Renal pelvis (tissue), 12 donors: ENCODE measurements around the gene CDC42SE2. TPM values are rescaled to one million over a fixed set of nuclear protein-coding genes. Genes with fewer than 3 reads are reported as not detected.

Experiments used
- DNase-seq: peaks from one replicate; pipeline ENCODE4 v3.0.0-alpha.2; 2013
- long read RNA-seq, 16 experiments: transcript quantifications; one replicate each; lab custom pipeline, GENCODE V29; 2026
- polyA plus RNA-seq, 3 donors: library from polyadenylated mRNA; unstranded; fragments of 120-200 nt; gene quantifications; one replicate each; pipeline ENCODE4 v1.2.1, GENCODE V29; 2013; ENCODE audit not compliant: insufficient read length in 3 of 3

Gene CDC42SE2
- polyA plus RNA-seq: 10 to 100 TPM; 44.2 to 54.0 (median 44.7) TPM
- long read RNA-seq, donor 1, partial matches to known transcripts: 8 of 18 reads
- long read RNA-seq, donor 1, other reads (novel, unspliced or antisense): 9 of 18 reads
- long read RNA-seq, donor 2, partial matches to known transcripts: 10 of 32 reads
- long read RNA-seq, donor 2, other reads (novel, unspliced or antisense): 19 of 32 reads
- long read RNA-seq, donor 3, partial matches to known transcripts: 6 of 7 reads
- long read RNA-seq, donor 3, other reads (novel, unspliced or antisense): 0 of 7 reads
- long read RNA-seq, donor 4, full-length matches to known transcripts: 2 of 17 reads
- long read RNA-seq, donor 4, partial matches to known transcripts: 6 of 17 reads
- long read RNA-seq, donor 4, other reads (novel, unspliced or antisense): 9 of 17 reads
- long read RNA-seq, donor 5, partial matches to known transcripts: 0 of 2 reads
- long read RNA-seq, donor 5, other reads (novel, unspliced or antisense): 0 of 2 reads
- long read RNA-seq, donor 6, partial matches to known transcripts: 9 of 19 reads
- long read RNA-seq, donor 6, other reads (novel, unspliced or antisense): 9 of 19 reads
- long read RNA-seq, donor 7, partial matches to known transcripts: 6 of 21 reads
- long read RNA-seq, donor 7, other reads (novel, unspliced or antisense): 13 of 21 reads
- long read RNA-seq, donor 8, partial matches to known transcripts: 0 of 1 reads
- long read RNA-seq, donor 8, other reads (novel, unspliced or antisense): 0 of 1 reads
- long read RNA-seq, donor 9, partial matches to known transcripts: 14 of 30 reads
- long read RNA-seq, donor 9, other reads (novel, unspliced or antisense): 12 of 30 reads
- long read RNA-seq, donor 10, full-length matches to known transcripts: 4 of 28 reads
- long read RNA-seq, donor 10, partial matches to known transcripts: 15 of 28 reads
- long read RNA-seq, donor 10, other reads (novel, unspliced or antisense): 9 of 28 reads
- long read RNA-seq, donor 11, partial matches to known transcripts: 0 of 13 reads
- long read RNA-seq, donor 11, other reads (novel, unspliced or antisense): 9 of 13 reads
- long read RNA-seq, donor 12, full-length matches to known transcripts: 5 of 23 reads
- long read RNA-seq, donor 12, partial matches to known transcripts: 0 of 23 reads
- long read RNA-seq, donor 12, other reads (novel, unspliced or antisense): 18 of 23 reads
- long read RNA-seq, donor 13, partial matches to known transcripts: 6 of 15 reads
- long read RNA-seq, donor 13, other reads (novel, unspliced or antisense): 8 of 15 reads
- long read RNA-seq, donor 14, full-length matches to known transcripts: 4 of 25 reads
- long read RNA-seq, donor 14, partial matches to known transcripts: 6 of 25 reads
- long read RNA-seq, donor 14, other reads (novel, unspliced or antisense): 15 of 25 reads
- long read RNA-seq, donor 15, transcript CDC42SE2-201 (6 exons, 3,591 nt): major isoform, 7 of 28 reads
- long read RNA-seq, donor 15, partial matches to known transcripts: 0 of 28 reads
- long read RNA-seq, donor 15, other reads (novel, unspliced or antisense): 21 of 28 reads
- long read RNA-seq, donor 16, partial matches to known transcripts: 7 of 16 reads
- long read RNA-seq, donor 16, other reads (novel, unspliced or antisense): 8 of 16 reads

DNA sequence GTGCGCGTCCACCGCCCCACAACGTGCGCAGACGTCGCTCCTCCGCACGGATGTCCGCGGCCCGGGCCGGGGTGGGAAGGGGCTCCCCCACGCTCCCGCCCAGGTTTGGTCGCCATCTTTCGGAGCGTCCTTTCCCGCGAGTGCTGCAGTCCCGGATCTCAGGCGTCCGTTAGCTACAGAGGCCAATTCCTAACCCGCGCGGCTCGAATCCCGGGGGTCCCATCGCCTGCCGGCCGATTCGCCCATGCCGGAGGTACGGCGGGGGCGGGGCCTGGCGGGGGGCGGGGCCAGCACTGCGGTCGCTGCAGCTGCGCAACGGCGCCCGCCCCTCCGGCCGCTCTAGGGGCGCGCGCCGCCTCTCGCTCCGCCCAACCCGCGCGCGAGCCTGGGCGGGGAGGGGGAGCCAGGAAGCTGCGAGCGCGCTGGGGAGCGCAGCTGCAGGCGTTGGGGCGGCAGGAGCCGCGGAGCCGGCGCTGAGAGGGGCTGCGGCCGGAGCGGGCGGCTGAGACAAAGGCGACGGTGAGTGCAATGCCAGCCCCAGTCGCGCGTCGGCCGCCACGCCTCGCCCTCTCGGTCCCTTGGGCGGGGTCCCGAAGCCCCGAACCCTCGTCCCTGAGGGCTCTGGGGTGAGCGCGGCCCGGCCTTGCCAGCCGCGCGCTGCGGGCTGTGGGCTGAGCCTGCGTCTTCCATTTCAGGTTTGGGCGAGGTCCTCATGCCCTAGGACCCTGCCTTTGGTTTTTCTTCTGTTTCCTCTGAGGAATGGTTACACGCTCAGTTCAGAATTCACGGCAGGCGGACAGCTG is at the start of gene CDC42SE2:
Gene CDC42SE2 (plus strand): TSS at position 406 of the 803 bp plus-strand sequence. CDS start 95,441 bp downstream, outside the sequence.
- DNase-seq: peak; percentile 91

DNA sequence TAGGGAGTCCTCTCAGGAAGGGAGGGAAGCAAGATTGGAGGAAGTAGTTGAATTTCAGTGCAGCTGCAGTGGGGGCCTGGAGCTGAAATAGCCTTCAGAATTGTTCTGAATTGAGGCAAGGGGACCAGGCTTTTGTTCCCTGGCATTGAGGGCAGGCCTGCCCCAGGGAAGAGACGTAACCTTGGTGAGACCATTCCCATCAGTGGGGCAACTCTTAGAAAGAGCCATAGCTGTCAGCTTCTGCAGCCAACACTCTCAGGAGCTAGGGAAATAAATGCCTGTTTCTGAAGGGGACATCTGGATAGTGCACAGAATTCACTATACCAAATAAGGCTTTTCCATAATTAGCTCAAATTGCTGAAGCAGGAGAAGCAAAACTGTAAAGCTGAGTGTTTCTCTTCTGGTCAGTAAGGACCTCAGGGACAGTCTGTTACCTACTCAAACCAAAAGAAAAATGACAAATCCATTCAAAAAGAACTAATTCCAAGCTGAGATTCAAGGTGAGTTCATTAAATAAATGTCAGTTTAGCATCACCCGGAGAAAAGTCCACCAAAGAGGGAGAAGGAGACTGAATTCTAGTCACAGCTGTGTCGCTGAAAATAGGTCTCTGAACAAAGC is 49.1 kb upstream of the CDC42SE2 start:
- no peak for DNase-seq

GRCh38 chr5:131217791-131218190 is 46.1 kb upstream of the CDC42SE2 start:
- DNase-seq: no peak

GRCh38 chr5:131218392-131218791 is 45.5 kb upstream of the CDC42SE2 start:
- DNase-seq: no peak

DNA sequence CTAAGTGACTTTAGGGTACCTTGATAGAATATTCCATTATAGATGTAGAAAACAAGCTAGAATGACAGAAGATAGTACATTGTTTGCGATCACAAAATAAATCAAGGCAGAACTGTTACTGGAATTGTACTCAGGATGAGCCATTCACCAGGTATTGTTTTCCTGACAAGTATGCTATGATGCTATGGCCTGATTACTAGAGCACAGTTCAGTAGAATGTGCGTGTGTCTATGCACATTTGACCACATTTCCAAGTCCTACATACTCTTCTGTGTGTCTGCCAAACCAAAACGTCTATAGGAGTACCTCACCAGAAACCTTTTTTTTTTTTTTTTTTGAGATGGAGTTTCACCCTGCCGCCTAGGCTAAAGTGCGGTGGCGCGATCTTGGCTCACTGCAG is 43.3 kb upstream of the CDC42SE2 start:
- no peak for DNase-seq

DNA sequence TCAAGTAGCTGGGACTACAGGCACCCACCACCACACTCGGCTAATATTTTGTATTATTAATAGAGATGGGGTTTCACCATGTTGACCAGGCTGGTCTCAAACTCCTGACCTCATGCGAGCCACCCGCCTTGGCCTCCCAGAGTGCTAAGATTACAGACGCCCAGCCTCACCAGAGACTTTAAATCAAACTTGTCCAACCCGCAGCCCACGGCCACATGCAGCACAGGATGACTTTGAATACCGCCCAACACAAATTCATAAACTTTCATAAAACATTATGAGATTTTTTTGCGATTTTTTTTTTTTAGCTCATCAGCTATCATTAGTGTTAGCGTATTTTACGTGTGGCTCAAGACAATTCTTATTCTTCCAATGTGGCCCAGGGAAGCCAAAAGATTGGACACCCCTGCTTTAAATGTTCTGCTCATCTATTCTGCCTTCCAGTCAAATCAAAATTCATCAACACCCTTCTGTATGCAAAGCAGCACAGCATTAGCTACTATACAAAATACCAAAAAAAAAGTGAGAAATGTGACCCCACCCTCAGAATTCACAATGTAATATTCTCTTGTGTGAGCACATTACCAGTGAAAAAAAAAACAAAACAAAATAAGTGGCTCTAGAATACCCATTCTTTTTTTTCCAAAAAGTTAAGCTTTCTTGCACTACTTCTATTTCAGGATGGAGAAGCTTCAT is 42.7 kb upstream of the CDC42SE2 start:
- DNase-seq: no peak

DNA sequence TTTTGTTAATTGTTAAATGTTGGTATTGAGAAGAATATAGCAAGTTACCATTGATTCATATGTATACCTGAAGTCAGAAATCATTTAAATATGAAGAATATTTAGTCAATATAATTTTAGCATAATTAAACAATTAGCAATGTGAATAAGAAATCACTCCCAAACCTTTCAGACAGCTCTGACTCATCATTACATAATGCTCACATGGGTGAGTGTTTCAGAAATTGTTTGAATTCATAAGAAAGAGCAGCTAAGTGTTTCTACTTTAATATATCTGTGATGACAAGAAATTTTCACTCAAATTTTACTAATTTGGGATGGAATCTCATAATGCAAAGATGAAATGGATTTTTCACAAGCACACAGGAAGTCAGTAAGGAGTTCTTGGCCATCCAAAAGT is 42.0 kb upstream of the CDC42SE2 start:
- no peak for DNase-seq

GRCh38 chr5:131222731-131223130 is 41.1 kb upstream of the CDC42SE2 start:
- DNase-seq: no peak

DNA sequence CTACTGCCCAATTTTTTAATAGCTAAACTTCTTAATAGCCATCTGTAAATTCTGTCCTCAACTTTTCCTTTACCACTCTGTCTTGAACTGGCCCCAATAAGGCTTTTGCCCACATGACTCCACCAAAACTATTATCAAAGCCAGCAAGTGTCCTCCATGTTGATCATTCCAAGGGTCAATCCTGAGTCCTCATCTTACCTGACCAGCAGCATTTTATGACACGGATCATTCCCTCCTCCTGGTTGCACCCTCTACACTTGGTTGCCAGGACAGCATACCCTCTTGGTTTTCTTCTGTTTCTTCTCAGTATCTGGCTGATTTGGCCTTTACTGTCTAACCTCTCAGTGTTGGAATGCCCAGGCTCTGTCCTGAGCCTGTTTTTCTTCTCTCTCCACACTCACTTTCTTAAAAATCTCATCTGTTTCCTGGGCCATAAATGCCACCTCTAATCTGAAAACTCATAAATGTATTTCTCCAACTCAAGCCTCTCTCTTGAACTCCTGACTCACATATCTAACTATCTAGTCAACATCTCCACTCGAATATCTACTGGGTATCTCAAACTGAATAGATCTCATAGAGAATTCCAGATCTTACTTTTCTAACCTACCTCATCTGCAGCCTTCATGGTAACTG is 40.0 kb upstream of the CDC42SE2 start:
- DNase-seq: no peak

DNA sequence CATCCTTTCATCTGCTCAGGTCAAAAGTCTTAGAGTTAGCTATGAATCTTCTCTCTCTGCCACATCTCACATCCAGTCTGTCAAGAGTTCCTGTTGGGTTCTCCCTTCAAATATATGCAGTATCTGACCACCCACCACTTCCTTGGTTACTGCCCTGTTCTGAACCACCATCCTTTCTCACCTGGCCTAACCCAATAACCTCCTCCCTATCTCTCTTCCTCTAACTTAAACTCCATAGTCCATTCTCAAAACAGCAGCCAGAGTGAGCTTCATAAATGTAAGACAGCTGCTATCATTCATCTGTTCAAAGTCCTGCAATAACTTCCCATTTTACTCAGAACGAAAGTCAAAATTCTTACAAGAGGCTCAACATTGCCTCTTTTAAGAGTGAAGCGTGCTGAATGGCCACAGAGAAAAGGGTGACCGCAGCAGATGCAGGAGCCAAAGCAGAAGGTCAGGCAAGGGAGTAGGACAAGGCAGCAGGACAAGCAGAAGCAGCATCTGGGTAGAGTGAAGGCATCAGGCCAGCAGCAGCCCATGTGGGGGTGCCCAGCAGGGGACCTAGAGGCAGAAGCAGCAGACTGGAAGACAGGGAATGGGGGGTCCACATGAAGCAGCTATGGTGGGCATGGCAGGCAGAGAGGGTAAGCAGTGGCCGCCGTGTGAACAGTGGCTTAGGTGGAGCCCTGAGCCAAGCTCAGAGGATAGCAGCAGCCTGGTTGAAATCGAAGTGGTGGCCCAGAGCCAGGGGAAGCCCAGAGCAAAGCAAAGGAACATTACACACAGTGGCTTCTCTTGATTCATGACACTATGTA is 39.3 kb upstream of the CDC42SE2 start:
- no peak for DNase-seq

DNA sequence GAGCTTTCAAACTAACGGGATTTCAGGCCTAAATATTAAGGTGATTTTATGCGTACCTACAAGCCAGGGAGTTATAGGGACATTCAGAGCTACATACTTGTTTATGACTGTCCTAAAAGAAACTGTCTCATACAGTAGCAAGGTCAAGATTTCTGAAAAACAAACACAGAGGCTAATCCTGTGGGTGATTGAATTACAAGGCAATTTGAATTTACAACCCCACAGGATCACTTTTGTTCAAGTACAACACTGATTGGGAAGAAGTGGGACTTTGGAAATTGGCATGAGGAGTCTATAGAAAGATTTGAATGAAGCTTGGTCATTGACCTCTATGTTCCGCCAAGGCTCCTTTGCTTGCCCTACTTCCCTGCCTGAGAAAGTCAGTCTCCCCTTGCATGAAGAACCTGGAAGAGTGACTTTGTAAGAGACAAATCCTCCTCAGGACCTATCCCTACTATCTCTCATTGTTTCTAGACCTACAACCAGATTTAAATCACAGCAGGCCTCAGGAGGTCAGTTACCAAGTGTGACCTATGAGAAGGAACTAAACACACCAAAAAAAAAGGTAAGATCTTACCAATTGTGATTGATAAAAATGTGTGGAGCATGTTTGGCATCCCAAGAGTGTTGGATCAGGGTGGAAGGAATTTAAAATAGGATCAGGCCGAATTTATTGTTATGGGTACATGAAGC is 38.4 kb upstream of the CDC42SE2 start:
- no peak for DNase-seq

DNA sequence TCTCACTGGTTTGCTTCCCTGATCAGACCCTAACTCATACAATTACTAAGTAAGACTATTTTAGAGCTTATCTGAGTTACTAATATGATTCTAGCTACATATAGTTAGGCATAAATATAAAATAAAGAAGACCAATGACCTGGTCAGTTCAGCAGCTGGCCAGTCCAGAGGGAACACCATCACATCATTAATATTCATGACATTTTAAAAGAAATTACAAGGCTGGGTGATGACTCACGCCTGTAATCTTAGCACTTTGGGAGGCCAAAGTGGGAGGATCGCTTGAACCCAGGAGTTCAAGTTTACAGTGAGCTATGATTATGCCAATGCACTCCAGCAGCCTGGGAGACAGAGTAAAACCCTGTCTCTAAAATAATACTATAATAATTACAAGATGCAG is 37.0 kb upstream of the CDC42SE2 start:
- no peak for DNase-seq

GRCh38 chr5:131228646-131229045 is 35.2 kb upstream of the CDC42SE2 start:
- DNase-seq: no peak

GRCh38 chr5:131229623-131230022 is 34.2 kb upstream of the CDC42SE2 start:
- DNase-seq: no peak

DNA sequence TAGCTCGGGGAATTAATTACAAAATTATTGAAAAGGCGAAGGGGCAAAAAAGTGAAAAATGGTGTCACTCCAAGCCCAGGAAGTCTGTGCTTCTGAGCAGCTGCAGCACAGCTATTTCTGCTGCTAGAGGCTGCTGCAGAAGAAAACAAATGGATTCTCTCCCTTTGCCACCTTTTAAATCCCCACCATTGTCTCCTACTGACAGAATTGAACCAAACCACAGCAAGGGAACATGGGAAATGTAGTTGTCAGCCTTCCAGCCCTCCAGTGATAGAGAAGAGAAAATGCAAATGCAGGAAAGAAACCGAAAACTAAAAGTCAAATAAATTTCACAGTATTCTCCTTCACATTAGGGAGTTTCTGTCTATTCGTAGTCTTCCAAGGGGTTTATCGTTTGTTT is 33.4 kb upstream of the CDC42SE2 start:
- DNase-seq: no peak

- no peak for DNase-seq
Observed at GRCh38 chr5:131239686-131240085, 24.2 kb upstream of the CDC42SE2 start.

DNA sequence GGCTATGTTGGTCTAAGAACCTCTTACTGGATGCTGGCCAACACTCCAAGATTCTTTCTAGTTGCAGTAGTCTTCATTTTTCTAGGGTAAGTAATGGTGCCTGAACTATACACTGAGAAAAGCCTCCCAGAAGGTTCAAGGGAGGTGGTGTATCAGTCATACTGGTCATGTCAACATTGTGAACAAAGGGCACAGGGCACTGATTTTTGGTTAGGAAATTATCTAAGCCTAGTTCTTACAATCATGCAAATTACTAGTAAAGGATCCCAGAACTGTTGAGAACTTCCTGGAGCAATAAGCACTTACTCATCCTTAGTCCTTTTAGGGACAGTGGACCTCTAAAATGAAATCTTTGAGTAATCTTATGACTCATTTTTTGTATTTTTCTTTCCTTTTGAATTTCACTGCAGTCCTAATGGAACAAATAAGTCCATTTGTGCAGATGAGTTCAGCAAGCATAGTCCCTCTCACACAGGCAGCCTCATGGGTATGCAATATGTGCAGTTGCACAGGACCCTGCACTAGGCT is 21.1 kb upstream of the CDC42SE2 start:
- DNase-seq: no peak
